H1 (cell line): ENCODE results near the gene CBL. TPM values are rescaled to one million over a fixed set of nuclear protein-coding genes. Genes with fewer than 3 reads are reported as not detected.
A peak's percentile ranks its signal among the peaks of the same experiment; 100 is the strongest.

ENCODE experiments used
- CTCF ChIA-PET: fragments of 300-600 bp; sonication (Branson Sonifier 250); formaldehyde crosslinking; loops from one replicate; lab custom pipeline; 2021; ENCODE audit not compliant: partially characterized antibody; lab: Charles Lee
- POLR2A ChIA-PET: fragments of 300-600 bp; sonication (Branson Sonifier 250); formaldehyde crosslinking; loops from one replicate; lab custom pipeline; 2021; ENCODE audit warnings: inconsistent platforms; ENCODE audit not compliant: partially characterized antibody; lab: Charles Lee
- DNase-seq, 2 experiments: peaks; one replicate each; pipeline versions ENCODE4 v3.0.0 to v3.0.0-alpha.2; 2010 to 2022; ENCODE audit warnings: low spot score in 2 of 2, low read depth in 1 of 2, mixed read lengths in 1 of 2
- FAIRE-seq: peaks from 2 replicates; lab custom pipeline; 2011; peaks lifted over from hg19 to GRCh38; lab: Jason Lieb, UNC
- H2AFZ ChIP-seq: 2 replicates; pipeline ENCODE4 v1.8.1; 2012; ENCODE audit warnings: low read length, inconsistent platforms
- H2AK5ac ChIP-seq: 2 replicates; pipeline ENCODE4 v1.6.1; 2013; ENCODE audit warnings: low read depth, low read length
- H2BK120ac ChIP-seq: replicated peaks from 2 replicates; pipeline ENCODE3; 2013; ENCODE audit warnings: low read depth, low read length, inconsistent platforms
- H2BK12ac ChIP-seq: 2 replicates; pipeline ENCODE4 v1.6.1; 2013; ENCODE audit warnings: low read depth, low read length
- H2BK15ac ChIP-seq: 2 replicates; pipeline ENCODE4 v1.6.1; 2013; ENCODE audit warnings: low read length
- H2BK20ac ChIP-seq: 2 replicates; pipeline ENCODE4 v1.6.1; 2013; ENCODE audit warnings: low read length
- H2BK5ac ChIP-seq: 2 replicates; pipeline ENCODE4 v1.6.1; 2013; ENCODE audit warnings: low read depth, low read length
- H3K14ac ChIP-seq: 2 replicates; pipeline ENCODE4 v1.6.1; 2013; ENCODE audit warnings: inconsistent platforms; ENCODE audit not compliant: insufficient read length
- H3K18ac ChIP-seq: 2 replicates; pipeline ENCODE4 v1.6.1; 2013; ENCODE audit warnings: low read length; ENCODE audit errors: extremely low read depth
- H3K23ac ChIP-seq: 2 replicates; pipeline ENCODE4 v1.6.1; 2013; ENCODE audit warnings: inconsistent platforms; ENCODE audit not compliant: insufficient read length
- H3K23me2 ChIP-seq: 2 replicates; pipeline ENCODE4 v1.6.1; 2013; ENCODE audit warnings: low read depth, low read length
- H3K27ac ChIP-seq: 2 replicates; pipeline ENCODE4 v1.6.1; 2011; ENCODE audit warnings: low read depth, low read length, inconsistent platforms
- H3K27me3 ChIP-seq, 4 experiments: replicated peaks in 1 of 4; 1 replicate in 1 of 4; 2 replicates in 3 of 4; pipeline versions ENCODE4 v1.6.1 to v1.8.1; 2011 to 2013; ENCODE audit warnings: low read length in 3 of 4, mild to moderate bottlenecking in 3 of 4, inconsistent platforms in 2 of 4, mixed read lengths in 2 of 4, moderate library complexity in 1 of 4; ENCODE audit not compliant: control insufficient read depth in 3 of 4, insufficient read depth in 3 of 4; ENCODE audit errors: extremely low read depth in 1 of 4
- H3K36me3 ChIP-seq, 4 experiments: 2 replicates each; pipeline versions ENCODE4 v1.6.1 to v1.8.1; 2011 to 2013; ENCODE audit warnings: mild to moderate bottlenecking in 4 of 4, low read length in 3 of 4, moderate library complexity in 2 of 4, control low read depth in 1 of 4, inconsistent platforms in 1 of 4; ENCODE audit not compliant: insufficient read depth in 4 of 4, control insufficient read depth in 2 of 4
- H3K4ac ChIP-seq: replicated peaks from 2 replicates; pipeline ENCODE3; 2013; ENCODE audit warnings: low read length, low read depth, mixed read lengths, inconsistent platforms; ENCODE audit not compliant: insufficient read length
- H3K4me1 ChIP-seq, 4 experiments: replicated peaks in 1 of 4; 1 replicate in 1 of 4; 2 replicates in 3 of 4; pipeline versions ENCODE4 v1.6.1 to v1.8.1; 2011 to 2013; ENCODE audit warnings: low read length in 3 of 4, inconsistent platforms in 2 of 4, mixed read lengths in 1 of 4; ENCODE audit not compliant: insufficient read depth in 4 of 4, control insufficient read depth in 3 of 4
- H3K4me2 ChIP-seq, 2 experiments: 2 replicates each; pipeline versions ENCODE4 v1.6.1 to v1.8.1; 2011 to 2013; ENCODE audit warnings: low read depth in 2 of 2, low read length in 2 of 2, control low read depth in 1 of 2, inconsistent platforms in 1 of 2, mild to moderate bottlenecking in 1 of 2; ENCODE audit not compliant: insufficient read depth in 1 of 2
- H3K4me3 ChIP-seq, 4 experiments: fragments of 200-600, 300-600 bp in 1 of 4; sonication (generic), shearing (Covaris generic), sonication (Bioruptor Twin) in 1 of 4; 2 replicates each; pipeline versions ENCODE4 v1.5.1 to v1.8.1; 2011 to 2016; ENCODE audit warnings: low read length in 4 of 4, low read depth in 3 of 4, control low read depth in 2 of 4, inconsistent platforms in 2 of 4, mild to moderate bottlenecking in 2 of 4, mixed read lengths in 1 of 4, moderate library complexity in 1 of 4; ENCODE audit not compliant: insufficient read depth in 2 of 4; ENCODE audit errors: extremely low read depth in 1 of 4
- H3K56ac ChIP-seq: replicated peaks from 2 replicates; pipeline ENCODE3; 2013; ENCODE audit warnings: low read depth, mild to moderate bottlenecking, mixed read lengths, low read length, inconsistent platforms; ENCODE audit not compliant: insufficient read length
- H3K79me1 ChIP-seq: 2 replicates; pipeline ENCODE4 v1.6.1; 2013; ENCODE audit warnings: low read depth, low read length, control low read depth
- H3K79me2 ChIP-seq, 2 experiments: 2 replicates each; pipeline versions ENCODE4 v1.6.1 to v1.8.1; 2012 to 2013; ENCODE audit warnings: low read length in 2 of 2, mild to moderate bottlenecking in 2 of 2, inconsistent platforms in 1 of 2; ENCODE audit not compliant: insufficient read depth in 2 of 2, control insufficient read depth in 1 of 2
- H3K9ac ChIP-seq, 4 experiments: replicated peaks in 1 of 4; 1 replicate in 1 of 4; 2 replicates in 3 of 4; pipeline versions ENCODE4 v1.6.1 to v1.8.1; 2011 to 2013; ENCODE audit warnings: low read depth in 3 of 4, low read length in 3 of 4, control low read depth in 2 of 4, mild to moderate bottlenecking in 2 of 4, moderate library complexity in 2 of 4, inconsistent platforms in 1 of 4; ENCODE audit errors: extremely low read depth in 1 of 4
- H3K9me3 ChIP-seq, 2 experiments: 2 replicates each; pipeline versions ENCODE4 v1.6.1 to v1.8.1; 2012 to 2013; ENCODE audit warnings: mild to moderate bottlenecking in 2 of 2, moderate library complexity in 2 of 2, control low read depth in 1 of 2, inconsistent platforms in 1 of 2, low read depth in 1 of 2, low read length in 1 of 2, mixed read lengths in 1 of 2; ENCODE audit not compliant: insufficient read depth in 2 of 2
- H4K20me1 ChIP-seq, 2 experiments: replicated peaks in 1 of 2; 2 replicates each; pipeline versions ENCODE3 to v1.8.1; 2011 to 2013; ENCODE audit warnings: inconsistent platforms in 2 of 2, low read length in 2 of 2, mild to moderate bottlenecking in 1 of 2; ENCODE audit not compliant: insufficient read depth in 2 of 2, control insufficient read depth in 1 of 2
- H4K5ac ChIP-seq: 2 replicates; pipeline ENCODE4 v1.6.1; 2013; ENCODE audit warnings: low read length, low read depth, mixed read lengths, inconsistent platforms; ENCODE audit not compliant: insufficient read length
- H4K8ac ChIP-seq: 2 replicates; pipeline ENCODE4 v1.8.0; 2013; ENCODE audit warnings: mild to moderate bottlenecking, moderate library complexity, low read length, inconsistent platforms; ENCODE audit not compliant: insufficient read depth; ENCODE audit errors: extremely low read depth
- H4K91ac ChIP-seq: replicated peaks from 2 replicates; pipeline ENCODE3; 2013; ENCODE audit warnings: low read length, mixed read lengths, inconsistent platforms; ENCODE audit not compliant: insufficient read length
- CREB1 ChIP-seq: IDR thresholded peaks from 2 replicates; pipeline ENCODE4 v1.6.1; 2012; ENCODE audit warnings: inconsistent platforms
- GABPA ChIP-seq: IDR thresholded peaks from 2 replicates; pipeline ENCODE4 v1.6.1; 2011; ENCODE audit warnings: mild to moderate bottlenecking, low read length, moderate library complexity, borderline replicate concordance; ENCODE audit not compliant: insufficient read depth
- POLR2A ChIP-seq, 2 experiments: IDR thresholded peaks; 1 replicate in 1 of 2; 2 replicates in 1 of 2; pipeline ENCODE4 v1.6.1; 2011; ENCODE audit warnings: low read depth in 2 of 2, low read length in 2 of 2, mild to moderate bottlenecking in 2 of 2; ENCODE audit errors: control extremely low read depth in 1 of 2
- RBBP5 ChIP-seq: IDR thresholded peaks from 2 replicates; pipeline ENCODE4 v1.7.1; 2012; ENCODE audit warnings: low read depth, mild to moderate bottlenecking, inconsistent platforms, low read length, moderate library complexity, borderline replicate concordance
- TAF7 ChIP-seq: optimal IDR thresholded peaks from 2 replicates; pipeline ENCODE3; 2011; ENCODE audit warnings: low read depth, mild to moderate bottlenecking, inconsistent platforms, low read length, moderate library complexity, borderline replicate concordance
- WGBS, 2 experiments: shearing (Covaris generic) in 1 of 2; methylation state at CpG; one replicate each; pipeline versions ENCODE4 v1.1.6 to v1.1.7; 2013 to 2015; ENCODE audit warnings: low lambda C conversion rate in 2 of 2, mixed read lengths in 2 of 2, inconsistent platforms in 1 of 2, low coverage in 1 of 2, missing lambda C conversion rate in 1 of 2; ENCODE audit not compliant: insufficient replicate concordance in 2 of 2, insufficient coverage in 1 of 2, insufficient read length in 1 of 2; ENCODE audit errors: extremely low coverage in 1 of 2, missing lambda C conversion rate in 1 of 2; 5-methylcytosine and 5-hydroxymethylcytosine counted together
- polyA plus RNA-seq, 7 experiments: library from polyadenylated mRNA; depleted of rRNA in 3 of 7; stranded (reverse) in 5 of 7; unstranded in 2 of 7; fragments of >200 nt in 5 of 7; fragments of 200-250 nt in 2 of 7; gene quantifications; 1 replicate in 5 of 7; 2 replicates in 1 of 7; 4 replicates in 1 of 7; pipeline versions ENCODE4 v1.2.1 to v1.2.3, GENCODE V29; 2011 to 2013; ENCODE audit warnings: missing spikeins in 2 of 7, mixed read lengths in 2 of 7
- total RNA-seq: library from RNA; stranded (reverse); fragmentation: NEBNext Ultra II Directional; extraction: Animal tissue kit (Norgen Biotek cat#: 25700); gene quantifications from 2 replicates; pipeline ENCODE4 v1.2.1, GENCODE V29; 2021
- TF ChIP-seq, protein P1 (sequence below), 3 experiments: IDR thresholded peaks; 1 replicate in 2 of 3; 2 replicates in 1 of 3; pipeline versions ENCODE4 v1.5.1 to v1.6.1; 2011; ENCODE audit warnings: low read length in 3 of 3, mild to moderate bottlenecking in 3 of 3, inconsistent platforms in 2 of 3, low read depth in 1 of 3, moderate library complexity in 1 of 3; ENCODE audit not compliant: insufficient read depth in 1 of 3; ENCODE audit errors: control extremely low read depth in 1 of 3
- TF ChIP-seq, protein P2 (sequence below): IDR thresholded peaks from 2 replicates; pipeline ENCODE4 v1.6.1; 2012; ENCODE audit warnings: inconsistent platforms

The CBL gene
- total and polyA plus RNA-seq, 2 of the 8 experiments (the other 6 are each of a cell fraction or from before 2014, with no cell fraction given), result 23.1 to 57.8 TPM

DNA sequence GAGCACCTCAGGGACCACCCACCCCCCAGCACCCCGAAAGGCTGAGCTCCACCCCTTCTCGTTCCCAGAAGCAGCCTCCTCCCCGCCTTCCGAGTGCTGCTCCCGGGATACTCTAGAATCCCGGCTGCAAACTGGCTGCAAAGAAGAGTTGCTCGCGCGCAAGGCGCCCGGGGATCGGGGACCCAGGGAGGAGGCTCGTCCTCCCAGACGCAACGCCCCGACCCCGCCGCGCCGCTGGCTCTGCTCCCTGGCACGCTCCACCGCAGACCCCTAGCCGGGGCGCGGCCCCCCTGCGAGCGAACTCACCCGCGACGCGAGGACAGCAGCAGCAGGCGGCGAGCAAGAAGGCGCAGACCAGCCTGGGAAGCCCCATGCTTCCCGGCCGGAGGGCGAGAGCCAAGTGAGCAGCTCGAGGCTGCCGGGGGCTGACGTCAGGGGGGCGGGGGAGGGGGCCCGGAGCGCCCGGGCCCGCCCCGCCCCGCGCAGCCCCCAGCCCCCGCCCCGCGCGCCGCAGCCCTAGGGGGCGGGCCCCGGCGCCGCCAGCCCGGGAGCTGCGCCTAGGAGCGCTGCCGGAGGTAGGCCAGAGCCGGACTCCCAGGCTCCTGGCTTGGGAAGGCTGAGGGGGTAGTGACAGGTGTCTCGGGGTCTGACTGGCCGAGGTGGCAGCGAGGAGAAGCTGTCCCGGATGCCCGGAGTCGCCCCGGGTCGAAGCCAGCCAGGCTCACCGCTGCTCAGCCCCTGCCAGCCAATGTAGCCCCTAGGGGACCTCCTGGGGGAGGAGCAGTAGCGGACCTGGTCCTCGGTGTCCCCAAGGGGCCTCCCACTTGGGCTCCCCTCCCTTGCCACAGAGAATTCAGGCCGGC, 110.8 kb downstream of the CBL start, which contains the start of gene MCAM:
TSS of gene MCAM (minus strand) at position 402 of the 863 bp plus-strand sequence. CDS start at position 373, 29 bp downstream.
- Histone ChIP-seq H3K56ac (no peak within 1 kb of the TSS), H3K4me3 (peak within 1 kb of the TSS; percentile 55 to 77 (median 66)), H3K9me3 (no peaks in the 10 kb centered on the region), H3K36me3 (no peaks in the 10 kb centered on the region; a peak in 1 of 8 replicates), H3K27ac (no peak within 1 kb of the TSS), H4K91ac (no peak within 1 kb of the TSS), H3K79me1 (no peaks in the 10 kb centered on the region), H3K79me2 (no peaks in the 10 kb centered on the region), H4K5ac (no peak within 1 kb of the TSS), H3K4me1 (peaks cover 11 to 53% (median 48%) of the 10 kb centered on the region in 4 experiments), H3K23me2 (peaks cover 33% of the 10 kb centered on the region), H2BK5ac (peak within 1 kb of the TSS; percentile 91; the same call in 1 of the 2 replicates), H2BK12ac (peak within 1 kb of the TSS; percentile 95; the same call in 1 of the 2 replicates), H2AFZ (no peak within 1 kb of the TSS), H3K9ac (peak within 1 kb of the TSS in 2 of 4 experiments; percentile 34 to 42; a peak in 4 of 7 replicates), H2BK20ac (peak within 1 kb of the TSS; percentile 61; the same call in 1 of the 2 replicates), H3K14ac (no peak within 1 kb of the TSS), H3K23ac (no peak within 1 kb of the TSS), H2BK120ac (no peak within 1 kb of the TSS), H3K4me2 (peak within 1 kb of the TSS; percentile 97), H3K4ac (no peak within 1 kb of the TSS), H3K18ac (peak within 1 kb of the TSS; percentile 48), H4K8ac (peak within 1 kb of the TSS; percentile 20; the same call in 1 of the 2 replicates), H4K20me1 (peaks cover 2% of the 10 kb centered on the region in 2 experiments), H2BK15ac (no peak within 1 kb of the TSS), H3K27me3 (peaks cover 5 to 46% (median 36%) of the 10 kb centered on the region in 4 experiments), H2AK5ac (peak within 1 kb of the TSS; percentile 97; the same call in 1 of the 2 replicates)
- POLR2A ChIA-PET, result interaction anchor here (0.6 to 5.4 kb wide), 16 partner anchors 9 to 297 kb away, joined by 3 to 44 read pairs (median 5); partner anchors contain the start of genes C1QTNF5, HMBS, RNF26 and VPS11
- peak in 1 of 2 experiments; percentile 76 for DNase-seq
- FAIRE-seq, result no peak
- CTCF ChIA-PET, result interaction anchor here (0.5 to 16.8 kb wide), 10 partner anchors 7 to 886 kb away, joined by 3 to 415 read pairs (median 3); partner anchors contain the start of genes C1QTNF5, MFRP and RNF26
- WGBS, 2 experiments, result 3% methylated on average over 32 of the region's 74 CpGs; no CpG with 5 or more reads in 1 of the 2 experiments
- TF ChIP-seq POLR2A (IDR thresholded peaks at IDR 0.05; ENCODE audit: control extremely low read depth in 1 of 2, low read depth in 2 of 2, low read length in 2 of 2), result peak in 1 of 2 experiments; percentile 39; a peak in 2 of 3 replicates
- TF ChIP-seq, protein P1, sequence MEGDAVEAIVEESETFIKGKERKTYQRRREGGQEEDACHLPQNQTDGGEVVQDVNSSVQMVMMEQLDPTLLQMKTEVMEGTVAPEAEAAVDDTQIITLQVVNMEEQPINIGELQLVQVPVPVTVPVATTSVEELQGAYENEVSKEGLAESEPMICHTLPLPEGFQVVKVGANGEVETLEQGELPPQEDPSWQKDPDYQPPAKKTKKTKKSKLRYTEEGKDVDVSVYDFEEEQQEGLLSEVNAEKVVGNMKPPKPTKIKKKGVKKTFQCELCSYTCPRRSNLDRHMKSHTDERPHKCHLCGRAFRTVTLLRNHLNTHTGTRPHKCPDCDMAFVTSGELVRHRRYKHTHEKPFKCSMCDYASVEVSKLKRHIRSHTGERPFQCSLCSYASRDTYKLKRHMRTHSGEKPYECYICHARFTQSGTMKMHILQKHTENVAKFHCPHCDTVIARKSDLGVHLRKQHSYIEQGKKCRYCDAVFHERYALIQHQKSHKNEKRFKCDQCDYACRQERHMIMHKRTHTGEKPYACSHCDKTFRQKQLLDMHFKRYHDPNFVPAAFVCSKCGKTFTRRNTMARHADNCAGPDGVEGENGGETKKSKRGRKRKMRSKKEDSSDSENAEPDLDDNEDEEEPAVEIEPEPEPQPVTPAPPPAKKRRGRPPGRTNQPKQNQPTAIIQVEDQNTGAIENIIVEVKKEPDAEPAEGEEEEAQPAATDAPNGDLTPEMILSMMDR (IDR thresholded peaks at IDR 0.05; ENCODE audit: control extremely low read depth in 1 of 3, insufficient read depth in 1 of 3, low read depth in 1 of 3, low read length in 3 of 3), result no peak
- TF ChIP-seq TAF7, result peak; percentile 80
- TF ChIP-seq GABPA, result 0 out of 2 replicates have a peak, but pooled peaks have one; percentile 22
- TF ChIP-seq, protein P2, sequence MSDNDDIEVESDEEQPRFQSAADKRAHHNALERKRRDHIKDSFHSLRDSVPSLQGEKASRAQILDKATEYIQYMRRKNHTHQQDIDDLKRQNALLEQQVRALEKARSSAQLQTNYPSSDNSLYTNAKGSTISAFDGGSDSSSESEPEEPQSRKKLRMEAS, result 0 out of 2 replicates have a peak, but pooled peaks have one; percentile 9
- peak; percentile 50; the same call in 1 of the 2 replicates for TF ChIP-seq CREB1
- no peak for TF ChIP-seq RBBP5
